SH-SY5Y (cell line): ENCODE measurements around the gene SRRM4.

Source experiments
- GATA2 ChIP-seq: IDR thresholded peaks from 2 replicates; pipeline ENCODE4 v1.6.1; 2011; ENCODE audit warnings: mild to moderate bottlenecking, low read depth, low read length
- GATA3 ChIP-seq: IDR thresholded peaks from 2 replicates; pipeline ENCODE4 v1.6.1; 2011; ENCODE audit warnings: low read depth, mild to moderate bottlenecking, low read length, moderate library complexity

Gene SRRM4

DNA sequence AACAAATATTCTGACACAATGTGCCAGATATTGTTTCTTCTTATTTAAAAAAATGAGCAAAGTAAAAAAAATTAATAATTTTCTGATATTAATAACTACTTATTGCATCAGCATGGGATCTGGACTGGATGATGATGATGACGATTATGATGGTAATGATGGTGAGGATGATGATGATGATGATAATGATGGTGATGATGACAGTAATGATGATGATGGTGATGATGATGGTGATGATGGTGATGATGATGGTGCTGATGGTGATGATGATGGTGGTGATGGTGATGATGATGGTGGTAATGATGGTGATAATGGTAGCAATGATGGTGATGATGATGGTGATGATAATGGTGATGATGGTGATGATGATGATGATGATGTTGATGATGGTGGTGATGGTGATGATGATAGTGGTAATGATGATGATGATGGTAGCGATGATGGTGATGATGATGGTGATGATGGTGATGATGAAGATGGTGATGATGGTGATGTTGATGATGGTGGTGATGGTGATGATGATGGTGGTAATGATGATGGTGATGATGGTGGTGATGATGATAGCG lies 94.0 kb downstream of the SRRM4 start:
- TF ChIP-seq GATA3 (no peak), GATA2 (no peak)

DNA sequence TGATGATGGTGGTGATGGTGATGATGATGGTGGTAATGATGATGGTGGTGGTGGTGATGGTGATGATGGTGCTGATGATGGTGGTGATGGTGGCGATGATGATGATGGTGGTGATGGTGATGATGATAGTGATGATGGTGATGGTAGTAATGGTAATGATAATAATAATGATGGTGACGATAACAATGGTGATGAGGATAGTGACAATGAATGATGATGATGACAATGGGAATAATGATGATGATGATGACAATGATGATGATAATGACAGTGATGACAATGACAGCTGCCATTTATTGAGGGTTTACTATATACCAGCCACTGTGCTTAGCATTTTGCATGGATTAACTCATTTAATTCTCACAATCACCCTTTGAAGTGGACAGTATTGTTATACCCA lies 94.6 kb downstream of the SRRM4 start:
- TF ChIP-seq GATA2 (no peak), GATA3 (no peak)

DNA sequence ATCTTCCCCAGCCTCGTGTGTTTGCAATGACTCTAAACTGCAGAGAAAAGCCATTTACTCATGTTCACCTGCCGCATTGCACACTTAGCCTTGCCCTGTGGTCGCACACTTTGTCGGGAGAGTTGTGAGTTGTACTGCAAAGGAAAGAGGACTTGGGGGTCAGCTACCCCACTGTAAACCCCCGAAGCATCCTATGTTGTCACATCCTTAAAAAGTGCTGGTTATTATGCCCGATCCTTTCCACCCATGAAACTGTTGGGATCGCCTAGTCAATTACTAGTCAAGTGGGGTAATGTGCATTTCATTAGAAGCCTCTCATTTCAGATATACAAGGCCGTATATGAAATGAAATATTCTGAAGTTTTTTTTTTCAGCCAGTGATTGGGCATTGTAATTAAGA lies 98.2 kb downstream of the SRRM4 start:
- TF ChIP-seq GATA3 = no peak
- TF ChIP-seq GATA2 = no peak

DNA sequence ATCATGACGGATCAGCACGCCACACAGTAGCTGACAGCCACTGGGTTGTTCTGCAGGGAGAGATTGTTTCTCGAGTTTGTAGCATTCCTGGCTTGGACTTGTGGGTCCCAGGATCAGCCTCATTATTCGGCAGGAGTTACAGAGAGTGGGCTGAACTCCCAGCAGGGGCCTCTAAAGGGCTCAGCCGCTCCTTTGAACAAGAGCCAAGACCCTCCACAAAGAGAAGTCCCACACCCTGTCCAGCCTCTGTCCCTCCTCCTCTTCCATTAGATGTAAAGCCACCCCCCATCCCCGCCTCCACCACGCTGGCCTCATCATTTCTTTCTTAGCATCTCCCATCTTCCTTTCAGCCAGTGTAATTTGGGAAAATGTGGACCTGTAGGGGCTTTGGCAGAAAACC lies 100.7 kb downstream of the SRRM4 start:
- TF ChIP-seq GATA3 (no peak), GATA2 (no peak)

DNA sequence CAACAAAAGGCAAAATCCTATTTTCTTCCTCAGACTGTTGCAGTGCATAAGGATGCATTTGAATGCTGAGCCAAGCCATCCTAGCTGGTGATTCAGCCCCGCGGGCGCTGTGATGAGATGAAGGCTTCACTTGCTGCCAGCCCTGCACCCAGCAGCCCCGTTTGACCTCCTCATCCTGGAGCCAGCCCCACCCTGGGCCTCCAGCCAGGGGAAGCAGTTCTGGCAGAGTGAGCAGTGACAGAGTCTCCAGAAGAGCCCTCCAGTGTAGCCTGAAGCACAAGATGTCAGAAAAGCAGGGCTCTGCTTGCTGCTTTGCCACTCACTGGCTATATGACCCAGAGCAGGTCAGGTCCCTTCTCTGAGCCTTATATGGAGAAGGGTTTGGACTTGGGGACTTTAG lies 101.2 kb downstream of the SRRM4 start:
- no peak for TF ChIP-seq GATA3
- no peak for TF ChIP-seq GATA2

DNA sequence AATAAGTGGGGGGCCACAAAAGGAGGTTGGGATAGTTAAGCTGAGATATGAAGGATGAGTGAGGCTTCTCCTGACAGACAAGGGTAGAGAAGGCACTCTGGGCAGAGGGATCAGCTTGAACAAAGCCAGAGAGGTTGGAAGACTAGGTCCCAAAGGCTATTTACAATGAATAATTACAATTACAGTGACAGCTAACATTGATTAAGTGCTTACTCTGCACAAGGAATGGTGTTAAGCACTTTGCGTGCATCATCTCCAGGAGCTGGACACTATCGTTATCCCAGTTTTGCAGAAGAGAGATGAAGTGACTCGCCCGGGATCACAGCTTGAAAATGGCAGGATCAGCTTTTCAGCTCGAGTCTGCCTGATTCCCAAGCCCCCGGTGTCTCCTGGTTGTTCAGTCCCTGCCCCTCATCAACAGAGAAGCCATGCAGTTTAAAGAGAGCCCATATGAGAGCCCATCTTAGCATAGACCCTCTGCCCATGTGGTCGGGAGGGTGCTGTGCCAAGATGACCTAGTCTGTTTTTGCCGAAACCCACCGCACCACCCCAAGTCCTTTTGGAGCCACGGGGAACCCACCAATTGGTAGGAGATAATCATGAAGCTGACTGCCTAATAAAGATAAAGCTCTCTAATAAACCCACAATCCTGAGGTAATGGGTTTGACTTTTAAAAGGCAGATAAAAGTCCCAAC lies 107.5 kb downstream of the SRRM4 start:
- TF ChIP-seq GATA3 = no peak
- TF ChIP-seq GATA2 = no peak

DNA sequence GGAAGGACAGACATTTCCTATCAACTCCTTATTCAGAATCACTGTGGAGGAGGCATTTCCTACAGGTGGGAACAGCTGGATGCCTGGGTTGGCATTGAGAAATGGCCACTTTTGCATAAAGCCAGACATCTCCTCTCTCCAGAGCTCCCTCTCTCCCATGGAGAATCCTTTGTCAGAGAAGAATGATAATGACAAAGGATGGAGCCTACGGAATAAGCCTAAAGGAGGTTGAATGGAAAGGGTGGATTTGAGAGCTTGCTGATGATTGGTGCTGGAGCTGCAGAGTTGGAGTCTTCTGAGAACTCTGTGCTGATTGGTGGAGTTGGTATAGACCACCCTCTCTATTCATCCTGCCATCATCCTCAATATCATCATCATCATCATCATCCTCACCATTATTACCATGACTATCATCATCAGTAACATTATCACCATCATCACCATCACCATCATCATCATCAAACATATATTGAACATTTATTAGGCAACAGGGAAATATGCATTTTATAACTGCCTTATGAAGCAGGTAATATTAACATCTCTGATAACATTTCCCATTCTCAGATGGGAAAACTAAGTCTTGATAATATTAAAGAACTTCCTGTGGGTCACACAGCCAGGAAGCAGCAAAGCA lies 108.2 kb downstream of the SRRM4 start:
- TF ChIP-seq GATA3 (no peak), GATA2 (no peak)

DNA sequence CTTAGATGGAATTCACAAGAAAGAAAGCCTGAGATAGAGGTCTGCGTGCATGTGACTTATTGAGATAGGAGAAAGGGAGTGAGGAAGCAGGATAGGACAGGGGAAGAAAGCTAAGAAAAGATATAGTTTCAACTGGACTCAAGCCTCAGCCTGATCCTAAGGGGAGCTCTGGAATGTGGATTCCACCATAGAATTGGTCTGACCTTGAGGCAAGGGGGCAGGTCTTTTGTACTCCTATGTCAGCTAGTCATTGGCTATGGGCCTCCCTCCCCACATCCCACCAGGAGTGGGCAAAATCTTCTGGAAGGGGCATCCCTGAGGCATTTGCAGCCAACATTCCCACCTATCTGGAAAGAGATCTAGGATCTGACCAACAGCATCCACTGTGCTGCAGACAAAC lies 108.9 kb downstream of the SRRM4 start:
- TF ChIP-seq GATA3 (no peak), GATA2 (no peak; the same call in 1 of the 2 replicates)

DNA sequence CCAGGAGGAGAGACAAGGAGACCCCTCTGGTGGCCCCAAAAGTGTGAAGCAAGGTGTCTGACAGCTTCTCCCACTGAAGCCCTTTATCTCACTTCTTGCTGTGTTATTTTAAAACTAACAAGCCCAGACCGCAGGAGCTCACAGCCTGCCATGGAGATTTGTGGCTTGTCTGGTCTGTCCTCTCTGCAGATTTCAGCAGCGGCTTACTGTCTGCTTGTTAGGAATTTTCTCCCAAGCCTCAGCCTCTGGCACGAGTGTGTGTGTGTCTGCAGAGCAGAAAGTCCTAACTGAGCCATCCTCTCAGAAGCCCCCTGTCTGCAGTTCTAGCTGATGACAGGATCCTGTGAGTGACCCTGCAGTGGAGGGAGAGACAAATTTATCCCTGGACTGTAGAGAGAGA lies 109.5 kb downstream of the SRRM4 start:
- TF ChIP-seq GATA3 (no peak), GATA2 (no peak)

DNA sequence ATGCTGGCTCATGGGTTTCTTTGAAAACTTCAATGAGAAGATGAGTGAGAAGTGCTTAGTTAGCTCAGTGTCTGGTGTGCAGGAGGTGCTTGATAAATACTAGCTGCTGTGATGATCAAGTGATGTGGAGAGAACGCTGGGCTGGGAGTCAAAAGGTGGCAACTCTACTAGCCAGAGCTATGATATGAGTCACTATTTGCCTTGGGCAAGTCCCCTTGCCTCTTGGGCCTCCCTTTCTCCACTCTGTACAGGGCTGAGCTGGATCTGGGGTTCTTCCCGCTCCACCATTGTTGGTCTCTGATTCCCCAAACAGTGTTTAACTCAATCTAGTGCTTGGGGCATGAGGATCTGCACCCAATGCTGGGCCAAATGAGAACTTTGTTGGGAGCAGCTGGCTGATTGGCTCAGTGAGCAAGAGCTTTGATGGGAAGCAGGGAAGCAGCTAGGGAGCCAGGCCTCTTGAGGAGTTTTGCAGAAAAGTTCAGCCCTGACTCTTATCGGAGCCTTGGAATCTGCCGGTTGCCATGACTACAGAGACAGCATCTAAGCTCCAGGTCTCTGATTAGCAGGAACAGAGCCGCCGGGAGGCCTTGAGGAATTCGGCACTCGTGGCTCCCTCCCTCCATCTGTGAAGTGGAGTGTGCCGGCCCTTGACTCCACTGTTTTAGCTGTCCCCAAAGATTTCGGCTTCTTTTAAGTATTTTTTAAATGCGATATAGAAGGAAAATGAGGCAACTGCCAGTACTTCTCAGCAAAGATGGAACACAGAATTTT lies 115.3 kb downstream of the SRRM4 start:
- TF ChIP-seq GATA3 (no peak), GATA2 (no peak)

DNA sequence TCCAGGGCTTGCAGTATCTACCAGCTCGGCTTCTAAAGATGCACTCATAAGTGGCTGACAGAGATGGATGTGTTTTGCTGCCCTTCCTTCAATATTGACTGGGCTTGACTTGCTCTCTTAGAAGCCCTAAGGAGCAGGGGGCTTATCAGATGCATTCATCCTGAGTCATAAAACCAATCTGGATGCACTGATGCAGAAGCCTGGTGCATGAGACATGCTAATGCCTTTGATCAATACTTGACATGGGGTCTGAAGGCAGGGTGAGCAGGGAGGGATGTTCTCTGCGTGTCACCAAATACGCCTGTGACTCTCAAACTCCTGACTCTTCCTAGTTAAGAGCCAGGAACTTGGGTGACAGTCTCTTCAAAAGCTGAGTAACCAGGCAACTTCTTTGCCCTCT lies 119.6 kb downstream of the SRRM4 start:
- TF ChIP-seq GATA2 (no peak), GATA3 (no peak)

DNA sequence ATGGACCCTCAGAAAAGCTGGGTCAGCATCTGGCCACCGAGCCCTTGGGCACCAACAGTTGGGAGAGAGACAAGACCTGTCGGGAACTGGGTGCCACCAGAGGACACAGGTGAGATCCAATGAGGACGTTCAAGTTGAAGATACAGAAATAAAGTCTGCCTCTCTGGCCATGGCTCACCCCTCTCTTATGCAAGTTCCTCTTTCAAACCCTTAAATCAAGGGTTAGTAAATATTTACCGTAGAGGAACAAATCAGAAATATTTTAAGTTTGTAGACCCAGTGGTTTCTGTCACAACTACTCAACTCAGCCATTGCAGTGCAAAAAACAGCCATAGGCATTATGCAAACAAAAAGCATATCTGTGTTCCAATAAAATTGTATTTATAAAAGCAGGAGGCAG lies 120.9 kb downstream of the SRRM4 start:
- no peak for TF ChIP-seq GATA3
- TF ChIP-seq GATA2 = no peak

DNA sequence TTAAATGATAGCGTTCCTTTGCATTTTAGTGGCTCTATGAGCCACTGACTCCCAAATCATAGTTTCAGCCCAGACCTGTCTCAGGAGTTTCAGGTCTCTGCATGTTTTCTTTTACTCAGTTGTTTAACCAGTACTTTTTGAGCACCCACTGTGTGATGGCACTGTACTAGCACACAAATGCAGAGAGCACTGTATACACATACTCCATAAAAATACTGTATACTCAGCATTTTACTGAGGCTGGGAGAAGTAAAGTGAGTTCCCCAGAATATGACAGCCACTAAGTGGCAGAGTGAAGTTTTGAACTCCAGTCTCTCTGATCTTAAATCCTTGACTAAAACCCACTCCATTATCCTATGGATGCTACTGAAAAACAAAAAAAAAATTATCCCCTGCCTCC lies 121.4 kb downstream of the SRRM4 start:
- TF ChIP-seq GATA2 = no peak

DNA sequence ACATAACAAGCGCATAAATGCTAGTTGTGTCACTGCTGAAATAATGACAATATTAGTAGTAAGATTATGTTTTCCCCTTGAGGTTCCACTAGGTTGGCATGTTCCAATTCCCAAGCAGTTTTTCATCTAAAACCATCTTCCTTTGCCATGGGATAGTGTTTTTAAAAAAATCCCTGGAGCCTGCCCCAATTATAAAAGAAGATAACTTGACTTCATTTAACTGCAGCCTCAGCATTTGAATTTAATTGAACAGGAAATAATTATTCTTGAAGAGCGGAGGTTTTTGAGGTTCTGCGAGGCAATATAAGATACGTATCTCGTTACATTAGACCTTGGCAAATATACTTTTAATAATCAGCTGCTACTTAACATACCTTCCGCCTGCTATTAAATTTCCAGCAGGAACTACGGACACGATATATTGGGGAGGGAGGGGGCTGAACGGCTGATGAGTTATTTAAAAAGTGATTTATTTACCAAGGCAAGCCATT lies 132.2 kb downstream of the SRRM4 start:
- TF ChIP-seq GATA2 = no peak
- TF ChIP-seq GATA3 = no peak
